A549 (cell line): ENCODE measurements around the gene C17orf78. TPM values are rescaled to one million over a fixed set of nuclear protein-coding genes. Genes with fewer than 3 reads are reported as not detected.

Experiments
- CBX2 ChIP-seq: fragments of 200-600 bp; sonication (generic); IDR thresholded peaks from 2 replicates; pipeline ENCODE4 v1.6.1; 2016; ENCODE audit warnings: low read depth, mild to moderate bottlenecking, borderline replicate concordance
- CHD2 ChIP-seq: fragments of 150-350 bp; IDR thresholded peaks from 2 replicates; pipeline ENCODE4 v1.6.1; 2014; ENCODE audit warnings: low read length; ENCODE audit not compliant: partially characterized antibody
- CHD4 ChIP-seq: fragments of 200-600 bp; sonication (generic); IDR thresholded peaks from 2 replicates; pipeline ENCODE4 v1.6.1; 2016; ENCODE audit warnings: antibody characterized with exemption, mild to moderate bottlenecking, borderline replicate concordance
- EHF ChIP-seq: fragments of 250-450 bp; sonication (Bioruptor Pico); IDR thresholded peaks from 2 replicates; pipeline ENCODE4 v1.5.0; 2020; ENCODE audit warnings: mild to moderate bottlenecking
- EHMT2 ChIP-seq: fragments of 200-600 bp; sonication (generic); IDR thresholded peaks from 2 replicates; pipeline ENCODE4 v1.6.1; 2016; ENCODE audit warnings: antibody characterized with exemption, low read depth, mild to moderate bottlenecking, moderate library complexity
- EP300 ChIP-seq, 2 experiments: fragments of >200 bp; sonication (Bioruptor Twin); formaldehyde crosslinking; IDR thresholded peaks; 2 replicates in 1 of 2; 3 replicates in 1 of 2; pipeline ENCODE4 v1.6.1; 2016 to 2017
- FOSB ChIP-seq: fragments of 250-450 bp; sonication (Bioruptor Pico); IDR thresholded peaks from 2 replicates; pipeline ENCODE4 v1.5.0; 2020; ENCODE audit warnings: mild to moderate bottlenecking, moderate library complexity
- FOSL2 ChIP-seq, 2 experiments: fragments of 450-650 bp in 1 of 2; fragments of >200 bp in 1 of 2; sonication (Bioruptor Twin) in 1 of 2; formaldehyde crosslinking; IDR thresholded peaks; 2 replicates each; pipeline versions ENCODE4 v1.5.0 to v1.6.1; 2016 to 2020; ENCODE audit warnings: mild to moderate bottlenecking in 1 of 2, moderate library complexity in 1 of 2
- GATA3 ChIP-seq: IDR thresholded peaks from 2 replicates; pipeline ENCODE4 v1.6.1; 2012; ENCODE audit warnings: borderline replicate concordance
- HDAC2 ChIP-seq: fragments of 200-600 bp; sonication (generic); IDR thresholded peaks from 2 replicates; pipeline ENCODE4 v1.6.1; 2016
- HEYL ChIP-seq: fragments of 250-450 bp; sonication (Bioruptor Pico); IDR thresholded peaks from 2 replicates; pipeline ENCODE4 v1.8.0; 2021; ENCODE audit warnings: mild to moderate bottlenecking, moderate library complexity
- HOXB13 ChIP-seq: fragments of 250-450 bp; sonication (Bioruptor Pico); IDR thresholded peaks from 2 replicates; pipeline ENCODE4 v1.5.0; 2020; ENCODE audit warnings: low read depth, mild to moderate bottlenecking, moderate library complexity
- KDM1A ChIP-seq: fragments of 200-600 bp; sonication (generic); IDR thresholded peaks from 2 replicates; pipeline ENCODE4 v1.6.1; 2016; ENCODE audit warnings: low read depth, mild to moderate bottlenecking
- KDM5A ChIP-seq: fragments of 200-600 bp; sonication (generic); IDR thresholded peaks from 2 replicates; pipeline ENCODE4 v1.6.1; 2016; ENCODE audit warnings: antibody characterized with exemption, mild to moderate bottlenecking
- MAFK ChIP-seq: fragments of 450-650 bp; IDR thresholded peaks from 2 replicates; pipeline ENCODE4 v1.6.1; 2014; ENCODE audit not compliant: partially characterized antibody
- MYC ChIP-seq: IDR thresholded peaks from 2 replicates; pipeline ENCODE4 v1.6.1; 2012; ENCODE audit warnings: mild to moderate bottlenecking, inconsistent platforms, low read length, improper control_type of control experiment, borderline replicate concordance
- PHF8 ChIP-seq: fragments of 200-600 bp; sonication (generic); IDR thresholded peaks from 2 replicates; pipeline ENCODE4 v1.6.1; 2016; ENCODE audit warnings: low read depth, mild to moderate bottlenecking, antibody characterized with exemption, moderate library complexity, borderline replicate concordance
- POLR2A ChIP-seq: IDR thresholded peaks from 2 replicates; pipeline ENCODE4 v1.6.1; 2012; ENCODE audit warnings: mild to moderate bottlenecking, low read length
- RARB ChIP-seq: fragments of 250-450 bp; sonication (Bioruptor Pico); IDR thresholded peaks from 2 replicates; pipeline ENCODE4 v1.8.0; 2021; ENCODE audit warnings: mild to moderate bottlenecking, moderate library complexity
- RFX5 ChIP-seq: fragments of 450-650 bp; IDR thresholded peaks from 2 replicates; pipeline ENCODE4 v1.7.1; 2014; ENCODE audit warnings: antibody characterized with exemption, mild to moderate bottlenecking, moderate library complexity
- SMC3 ChIP-seq: fragments of >200 bp; sonication (Bioruptor Twin); formaldehyde crosslinking; IDR thresholded peaks from 3 replicates; pipeline ENCODE4 v1.6.1; 2018; ENCODE audit warnings: inconsistent platforms
- TFCP2L1 ChIP-seq: fragments of 250-450 bp; sonication (Bioruptor Pico); IDR thresholded peaks from 2 replicates; pipeline ENCODE4 v1.5.0; 2021; ENCODE audit warnings: mild to moderate bottlenecking
- ZC3H11A ChIP-seq: fragments of 450-650 bp; IDR thresholded peaks from 2 replicates; pipeline ENCODE4 v1.6.1; 2014; ENCODE audit warnings: antibody characterized with exemption, mild to moderate bottlenecking
- polyA plus RNA-seq, 4 experiments: library from polyadenylated mRNA; depleted of rRNA in 3 of 4; stranded (reverse); fragments of >200 nt; fragmentation: RNase III in 1 of 4; extraction: RNeasy Plus Mini Kit Qiagen cat#74134 plus additional on column Dnase treatment in 1 of 4; gene quantifications; 2 replicates in 3 of 4; 3 replicates in 1 of 4; pipeline ENCODE4 v1.2.3, GENCODE V29; 2011 to 2017
- TF ChIP-seq, protein P1 (sequence below): fragments of 250-450 bp; sonication (Bioruptor Pico); IDR thresholded peaks from 2 replicates; pipeline ENCODE4 v1.5.0; 2021; ENCODE audit warnings: mild to moderate bottlenecking, moderate library complexity, borderline replicate concordance
- TF ChIP-seq, protein P2 (sequence below): fragments of 200-600 bp; sonication (generic); IDR thresholded peaks from 2 replicates; pipeline ENCODE4 v1.6.1; 2016; ENCODE audit warnings: antibody characterized with exemption, mild to moderate bottlenecking, moderate library complexity
- TF ChIP-seq, protein P3 (sequence below): fragments of >200 bp; sonication (Bioruptor Twin); formaldehyde crosslinking; IDR thresholded peaks from 2 replicates; pipeline ENCODE4 v1.6.1; 2016
- TF ChIP-seq, protein P4 (sequence below): IDR thresholded peaks from 2 replicates; pipeline ENCODE4 v1.6.1; 2012; ENCODE audit warnings: low read depth, borderline replicate concordance
- TF ChIP-seq, protein P5 (sequence below): IDR thresholded peaks from 2 replicates; pipeline ENCODE4 v1.6.1; 2012
- TF ChIP-seq, protein P6 (sequence below): fragments of >200 bp; sonication (Bioruptor Twin); formaldehyde crosslinking; IDR thresholded peaks from 3 replicates; pipeline ENCODE4 v1.5.1; 2016
- TF ChIP-seq, protein P7 (sequence below): fragments of 150-350 bp; IDR thresholded peaks from 2 replicates; pipeline ENCODE4 v1.6.1; 2014; ENCODE audit warnings: low read depth, mild to moderate bottlenecking, low read length
- TF ChIP-seq, protein P8 (sequence below): fragments of 250-450 bp; sonication (Bioruptor Pico); IDR thresholded peaks from 2 replicates; pipeline ENCODE4 v1.5.0; 2020; ENCODE audit warnings: low read depth, mild to moderate bottlenecking, moderate library complexity

C17orf78 gene
- polyA plus RNA-seq, 2 of the 4 experiments (the other 2 are of a cell fraction) = not detected

DNA sequence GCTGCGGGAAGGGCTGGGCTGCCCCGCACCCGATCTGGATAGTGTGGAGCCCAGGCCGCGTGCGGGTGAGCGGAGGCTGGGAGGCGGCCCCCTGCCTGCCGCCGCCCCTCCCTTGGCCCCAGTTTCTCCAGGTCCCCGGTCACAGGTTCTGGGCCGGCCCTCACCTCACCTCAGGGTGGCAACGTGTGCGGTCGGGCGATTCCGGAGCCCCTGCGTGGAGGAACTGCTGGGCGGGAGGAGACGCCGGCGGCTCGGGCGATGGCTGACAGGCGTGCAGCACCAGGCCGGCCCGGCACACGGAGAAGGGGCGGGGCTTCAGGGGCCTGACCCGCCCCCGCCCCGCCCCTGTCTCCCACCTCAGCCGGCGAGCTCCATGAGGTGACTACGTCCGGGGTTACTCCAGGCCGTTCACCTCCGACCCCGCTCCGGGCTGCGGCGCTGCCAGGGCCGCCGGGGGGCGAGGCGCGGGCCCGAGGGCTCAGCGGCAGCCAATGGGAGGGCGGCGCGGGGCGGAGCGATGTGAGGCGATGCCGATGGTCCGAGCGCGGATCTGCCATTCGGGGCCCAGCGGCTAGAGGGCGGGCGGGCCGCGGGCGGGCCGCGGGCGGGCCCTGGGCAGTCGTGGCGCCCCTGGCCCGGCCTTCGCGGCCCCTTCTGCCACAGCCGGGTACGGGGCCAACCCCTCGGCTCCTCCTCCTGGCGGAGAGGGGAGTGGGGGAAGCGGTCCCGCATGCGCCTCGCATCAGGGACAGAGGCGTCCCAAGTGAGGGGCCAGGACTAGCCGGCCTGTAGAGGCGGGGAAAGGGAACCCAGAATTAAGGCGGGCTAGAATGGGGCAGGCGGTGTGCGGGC is 16.7 kb upstream of the C17orf78 start (continued):
- TF ChIP-seq, protein P1, sequence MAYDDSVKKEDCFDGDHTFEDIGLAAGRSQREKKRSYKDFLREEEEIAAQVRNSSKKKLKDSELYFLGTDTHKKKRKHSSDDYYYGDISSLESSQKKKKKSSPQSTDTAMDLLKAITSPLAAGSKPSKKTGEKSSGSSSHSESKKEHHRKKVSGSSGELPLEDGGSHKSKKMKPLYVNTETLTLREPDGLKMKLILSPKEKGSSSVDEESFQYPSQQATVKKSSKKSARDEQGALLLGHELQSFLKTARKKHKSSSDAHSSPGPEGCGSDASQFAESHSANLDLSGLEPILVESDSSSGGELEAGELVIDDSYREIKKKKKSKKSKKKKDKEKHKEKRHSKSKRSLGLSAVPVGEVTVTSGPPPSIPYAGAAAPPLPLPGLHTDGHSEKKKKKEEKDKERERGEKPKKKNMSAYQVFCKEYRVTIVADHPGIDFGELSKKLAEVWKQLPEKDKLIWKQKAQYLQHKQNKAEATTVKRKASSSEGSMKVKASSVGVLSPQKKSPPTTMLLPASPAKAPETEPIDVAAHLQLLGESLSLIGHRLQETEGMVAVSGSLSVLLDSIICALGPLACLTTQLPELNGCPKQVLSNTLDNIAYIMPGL (CRISPR knock-in tag) = no peak
- TF ChIP-seq EHF (CRISPR knock-in tag) (no peak), EP300 (IDR thresholded peaks at IDR 0.05) (no peak), CBX2 (no peak), FOSL2 (IDR thresholded peaks at IDR 0.05) (no peak), FOSL2 (CRISPR knock-in tag; IDR thresholded peaks at IDR 0.05) (no peak), KDM1A (no peak), MYC (peak; percentile 71), HEYL (CRISPR knock-in tag) (no peak), ZC3H11A (no peak), HOXB13 (CRISPR knock-in tag) (no peak), POLR2A (peak; percentile 86), SMC3 (no peak), HDAC2 (no peak), KDM5A (no peak), FOSB (CRISPR knock-in tag) (no peak), CHD2 (no peak), CHD4 (no peak), EHMT2 (no peak), MAFK (no peak), TFCP2L1 (CRISPR knock-in tag) (peak; percentile 89; the same call in 1 of the 2 replicates), RARB (0 out of 2 replicates have a peak, but pooled peaks have one; percentile 51), PHF8 (peak; percentile 83), GATA3 (no peak), RFX5 (no peak)
- TF ChIP-seq, protein P2, sequence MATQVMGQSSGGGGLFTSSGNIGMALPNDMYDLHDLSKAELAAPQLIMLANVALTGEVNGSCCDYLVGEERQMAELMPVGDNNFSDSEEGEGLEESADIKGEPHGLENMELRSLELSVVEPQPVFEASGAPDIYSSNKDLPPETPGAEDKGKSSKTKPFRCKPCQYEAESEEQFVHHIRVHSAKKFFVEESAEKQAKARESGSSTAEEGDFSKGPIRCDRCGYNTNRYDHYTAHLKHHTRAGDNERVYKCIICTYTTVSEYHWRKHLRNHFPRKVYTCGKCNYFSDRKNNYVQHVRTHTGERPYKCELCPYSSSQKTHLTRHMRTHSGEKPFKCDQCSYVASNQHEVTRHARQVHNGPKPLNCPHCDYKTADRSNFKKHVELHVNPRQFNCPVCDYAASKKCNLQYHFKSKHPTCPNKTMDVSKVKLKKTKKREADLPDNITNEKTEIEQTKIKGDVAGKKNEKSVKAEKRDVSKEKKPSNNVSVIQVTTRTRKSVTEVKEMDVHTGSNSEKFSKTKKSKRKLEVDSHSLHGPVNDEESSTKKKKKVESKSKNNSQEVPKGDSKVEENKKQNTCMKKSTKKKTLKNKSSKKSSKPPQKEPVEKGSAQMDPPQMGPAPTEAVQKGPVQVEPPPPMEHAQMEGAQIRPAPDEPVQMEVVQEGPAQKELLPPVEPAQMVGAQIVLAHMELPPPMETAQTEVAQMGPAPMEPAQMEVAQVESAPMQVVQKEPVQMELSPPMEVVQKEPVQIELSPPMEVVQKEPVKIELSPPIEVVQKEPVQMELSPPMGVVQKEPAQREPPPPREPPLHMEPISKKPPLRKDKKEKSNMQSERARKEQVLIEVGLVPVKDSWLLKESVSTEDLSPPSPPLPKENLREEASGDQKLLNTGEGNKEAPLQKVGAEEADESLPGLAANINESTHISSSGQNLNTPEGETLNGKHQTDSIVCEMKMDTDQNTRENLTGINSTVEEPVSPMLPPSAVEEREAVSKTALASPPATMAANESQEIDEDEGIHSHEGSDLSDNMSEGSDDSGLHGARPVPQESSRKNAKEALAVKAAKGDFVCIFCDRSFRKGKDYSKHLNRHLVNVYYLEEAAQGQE = no peak
- TF ChIP-seq, protein P3, sequence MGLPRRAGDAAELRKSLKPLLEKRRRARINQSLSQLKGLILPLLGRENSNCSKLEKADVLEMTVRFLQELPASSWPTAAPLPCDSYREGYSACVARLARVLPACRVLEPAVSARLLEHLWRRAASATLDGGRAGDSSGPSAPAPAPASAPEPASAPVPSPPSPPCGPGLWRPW = no peak
- TF ChIP-seq, protein P4, sequence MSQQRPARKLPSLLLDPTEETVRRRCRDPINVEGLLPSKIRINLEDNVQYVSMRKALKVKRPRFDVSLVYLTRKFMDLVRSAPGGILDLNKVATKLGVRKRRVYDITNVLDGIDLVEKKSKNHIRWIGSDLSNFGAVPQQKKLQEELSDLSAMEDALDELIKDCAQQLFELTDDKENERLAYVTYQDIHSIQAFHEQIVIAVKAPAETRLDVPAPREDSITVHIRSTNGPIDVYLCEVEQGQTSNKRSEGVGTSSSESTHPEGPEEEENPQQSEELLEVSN = peak; percentile 74
- TF ChIP-seq, protein P5, sequence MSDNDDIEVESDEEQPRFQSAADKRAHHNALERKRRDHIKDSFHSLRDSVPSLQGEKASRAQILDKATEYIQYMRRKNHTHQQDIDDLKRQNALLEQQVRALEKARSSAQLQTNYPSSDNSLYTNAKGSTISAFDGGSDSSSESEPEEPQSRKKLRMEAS = peak; percentile 54
- TF ChIP-seq, protein P6, sequence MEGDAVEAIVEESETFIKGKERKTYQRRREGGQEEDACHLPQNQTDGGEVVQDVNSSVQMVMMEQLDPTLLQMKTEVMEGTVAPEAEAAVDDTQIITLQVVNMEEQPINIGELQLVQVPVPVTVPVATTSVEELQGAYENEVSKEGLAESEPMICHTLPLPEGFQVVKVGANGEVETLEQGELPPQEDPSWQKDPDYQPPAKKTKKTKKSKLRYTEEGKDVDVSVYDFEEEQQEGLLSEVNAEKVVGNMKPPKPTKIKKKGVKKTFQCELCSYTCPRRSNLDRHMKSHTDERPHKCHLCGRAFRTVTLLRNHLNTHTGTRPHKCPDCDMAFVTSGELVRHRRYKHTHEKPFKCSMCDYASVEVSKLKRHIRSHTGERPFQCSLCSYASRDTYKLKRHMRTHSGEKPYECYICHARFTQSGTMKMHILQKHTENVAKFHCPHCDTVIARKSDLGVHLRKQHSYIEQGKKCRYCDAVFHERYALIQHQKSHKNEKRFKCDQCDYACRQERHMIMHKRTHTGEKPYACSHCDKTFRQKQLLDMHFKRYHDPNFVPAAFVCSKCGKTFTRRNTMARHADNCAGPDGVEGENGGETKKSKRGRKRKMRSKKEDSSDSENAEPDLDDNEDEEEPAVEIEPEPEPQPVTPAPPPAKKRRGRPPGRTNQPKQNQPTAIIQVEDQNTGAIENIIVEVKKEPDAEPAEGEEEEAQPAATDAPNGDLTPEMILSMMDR = peak; percentile 9; the same call in 1 of the 3 replicates
- TF ChIP-seq, protein P7, sequence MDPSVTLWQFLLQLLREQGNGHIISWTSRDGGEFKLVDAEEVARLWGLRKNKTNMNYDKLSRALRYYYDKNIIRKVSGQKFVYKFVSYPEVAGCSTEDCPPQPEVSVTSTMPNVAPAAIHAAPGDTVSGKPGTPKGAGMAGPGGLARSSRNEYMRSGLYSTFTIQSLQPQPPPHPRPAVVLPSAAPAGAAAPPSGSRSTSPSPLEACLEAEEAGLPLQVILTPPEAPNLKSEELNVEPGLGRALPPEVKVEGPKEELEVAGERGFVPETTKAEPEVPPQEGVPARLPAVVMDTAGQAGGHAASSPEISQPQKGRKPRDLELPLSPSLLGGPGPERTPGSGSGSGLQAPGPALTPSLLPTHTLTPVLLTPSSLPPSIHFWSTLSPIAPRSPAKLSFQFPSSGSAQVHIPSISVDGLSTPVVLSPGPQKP = no peak
- TF ChIP-seq, protein P8, sequence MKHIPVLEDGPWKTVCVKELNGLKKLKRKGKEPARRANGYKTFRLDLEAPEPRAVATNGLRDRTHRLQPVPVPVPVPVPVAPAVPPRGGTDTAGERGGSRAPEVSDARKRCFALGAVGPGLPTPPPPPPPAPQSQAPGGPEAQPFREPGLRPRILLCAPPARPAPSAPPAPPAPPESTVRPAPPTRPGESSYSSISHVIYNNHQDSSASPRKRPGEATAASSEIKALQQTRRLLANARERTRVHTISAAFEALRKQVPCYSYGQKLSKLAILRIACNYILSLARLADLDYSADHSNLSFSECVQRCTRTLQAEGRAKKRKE (CRISPR knock-in tag) = peak; percentile 78; the same call in 1 of the 2 replicates
